Fibroblast of lung (primary cell): ENCODE results near the gene SF3A2.

ENCODE experiments used
- EZH2 ChIP-seq: IDR thresholded peaks from 2 replicates; pipeline ENCODE4 v1.5.1; 2012; ENCODE audit warnings: low read length, control low read depth, mild to moderate bottlenecking; ENCODE audit errors: missing control alignments
- TF ChIP-seq, protein P1 (sequence below), 2 donors: IDR thresholded peaks in 1 of 2; conservative IDR thresholded peaks in 1 of 2; 1 replicate in 1 of 2; 2 replicates in 1 of 2; pipeline ENCODE4 v1.5.1; 2011 to 2012; ENCODE audit warnings: low read length in 2 of 2, control low read depth in 1 of 2, inconsistent platforms in 1 of 2, low read depth in 1 of 2, mild to moderate bottlenecking in 1 of 2

DNA sequence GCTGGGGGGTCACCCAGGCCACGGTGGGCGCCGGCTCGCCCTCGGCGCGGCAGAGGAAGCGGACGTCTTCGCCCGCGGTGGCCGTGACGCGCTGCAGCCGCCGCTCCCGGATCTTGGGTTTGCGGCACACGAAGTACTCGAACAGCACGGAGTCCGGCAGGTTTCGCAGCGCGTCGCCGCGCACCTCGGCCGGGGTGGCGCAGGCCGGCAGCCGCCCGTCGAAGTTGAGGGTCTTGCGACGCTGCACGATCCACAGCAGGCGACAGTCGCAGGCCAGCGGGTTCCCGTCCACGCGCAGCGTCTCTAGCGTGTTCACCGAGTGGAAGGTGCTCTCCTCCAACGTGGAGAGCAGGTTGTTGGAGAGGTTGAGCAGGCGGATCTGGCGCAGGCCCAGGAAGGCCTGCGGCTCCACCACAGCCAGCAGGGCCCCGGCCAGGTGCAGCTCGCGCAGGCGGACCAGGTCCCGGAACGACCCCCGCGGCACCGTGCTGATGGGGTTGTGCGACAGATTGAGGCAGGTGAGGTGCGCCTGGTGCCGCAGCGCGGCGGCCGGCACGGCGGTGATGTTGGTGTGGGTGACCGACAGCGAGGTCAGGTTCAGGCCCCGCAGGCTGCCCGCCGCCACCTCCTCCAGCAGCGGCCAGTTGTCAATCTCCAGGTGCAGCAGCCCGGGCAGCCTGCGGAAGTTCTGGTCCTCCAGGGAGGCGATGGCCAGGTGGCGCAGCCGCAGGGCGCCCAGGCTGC lies 54.0 kb downstream of the SF3A2 start:
- TF ChIP-seq, protein P1, sequence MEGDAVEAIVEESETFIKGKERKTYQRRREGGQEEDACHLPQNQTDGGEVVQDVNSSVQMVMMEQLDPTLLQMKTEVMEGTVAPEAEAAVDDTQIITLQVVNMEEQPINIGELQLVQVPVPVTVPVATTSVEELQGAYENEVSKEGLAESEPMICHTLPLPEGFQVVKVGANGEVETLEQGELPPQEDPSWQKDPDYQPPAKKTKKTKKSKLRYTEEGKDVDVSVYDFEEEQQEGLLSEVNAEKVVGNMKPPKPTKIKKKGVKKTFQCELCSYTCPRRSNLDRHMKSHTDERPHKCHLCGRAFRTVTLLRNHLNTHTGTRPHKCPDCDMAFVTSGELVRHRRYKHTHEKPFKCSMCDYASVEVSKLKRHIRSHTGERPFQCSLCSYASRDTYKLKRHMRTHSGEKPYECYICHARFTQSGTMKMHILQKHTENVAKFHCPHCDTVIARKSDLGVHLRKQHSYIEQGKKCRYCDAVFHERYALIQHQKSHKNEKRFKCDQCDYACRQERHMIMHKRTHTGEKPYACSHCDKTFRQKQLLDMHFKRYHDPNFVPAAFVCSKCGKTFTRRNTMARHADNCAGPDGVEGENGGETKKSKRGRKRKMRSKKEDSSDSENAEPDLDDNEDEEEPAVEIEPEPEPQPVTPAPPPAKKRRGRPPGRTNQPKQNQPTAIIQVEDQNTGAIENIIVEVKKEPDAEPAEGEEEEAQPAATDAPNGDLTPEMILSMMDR (conservative IDR thresholded peaks at IDR 0.05 in 1 of 2, IDR thresholded peaks at IDR 0.05 in 1 of 2; ENCODE audit: low read depth in 1 of 2, low read length in 2 of 2): no peak
- peak; percentile 87 for TF ChIP-seq EZH2
